Endodermal cell (in vitro differentiated cells): ENCODE results near the gene DNAJC4. TPM values are rescaled to one million over a fixed set of nuclear protein-coding genes. Genes with fewer than 3 reads are reported as not detected.

Experiments
- DNase-seq: peaks from one replicate; pipeline ENCODE4 v3.0.0-alpha.2; 2017
- H3K27ac ChIP-seq: 2 replicates; pipeline ENCODE4 v1.5.1; 2013; ENCODE audit warnings: mild to moderate bottlenecking, low read depth, low read length, moderate library complexity
- H3K27me3 ChIP-seq: 2 replicates; pipeline ENCODE4 v1.6.1; 2013; ENCODE audit warnings: mild to moderate bottlenecking, low read length, moderate library complexity; ENCODE audit not compliant: insufficient read depth, control insufficient read depth, poor library complexity, severe bottlenecking
- H3K36me3 ChIP-seq: 2 replicates; pipeline ENCODE4 v1.7.0; 2013; ENCODE audit warnings: mild to moderate bottlenecking, low read length, moderate library complexity; ENCODE audit not compliant: control insufficient read depth, insufficient read depth
- H3K4me1 ChIP-seq: one replicate; pipeline ENCODE4 v1.7.0; 2013; ENCODE audit warnings: low read length; ENCODE audit not compliant: control insufficient read depth, insufficient read depth
- H3K4me3 ChIP-seq: 2 replicates; pipeline ENCODE4 v1.5.1; 2013; ENCODE audit warnings: mild to moderate bottlenecking, low read length, moderate library complexity
- H3K9ac ChIP-seq: 2 replicates; pipeline ENCODE4 v1.6.1; 2013; ENCODE audit warnings: mild to moderate bottlenecking, low read length, moderate library complexity; ENCODE audit not compliant: poor library complexity, severe bottlenecking; ENCODE audit errors: extremely low read depth
- H3K9me3 ChIP-seq: 2 replicates; pipeline ENCODE4 v1.6.1; 2013; ENCODE audit warnings: mild to moderate bottlenecking, low read length, moderate library complexity; ENCODE audit not compliant: control insufficient read depth
- H3K27ac Mint-ChIP-seq: 2 replicates; pipeline ENCODE4 v1.8.0; 2020; ENCODE audit warnings: mixed read lengths
- H3K27me3 Mint-ChIP-seq: 2 replicates; pipeline ENCODE4 v1.8.0; 2021; ENCODE audit warnings: mild to moderate bottlenecking, mixed read lengths; ENCODE audit not compliant: insufficient read depth
- H3K36me3 Mint-ChIP-seq: 2 replicates; pipeline ENCODE4 v1.8.0; 2020; ENCODE audit warnings: low read depth, mixed read lengths
- H3K4me1 Mint-ChIP-seq: 2 replicates; pipeline ENCODE4 v1.8.0; 2020; ENCODE audit warnings: mixed read lengths
- H3K4me3 Mint-ChIP-seq: 2 replicates; pipeline ENCODE4 v1.8.0; 2020; ENCODE audit warnings: mild to moderate bottlenecking, moderate library complexity, mixed read lengths
- H3K9me3 Mint-ChIP-seq: 2 replicates; pipeline ENCODE4 v1.8.0; 2020; ENCODE audit warnings: mild to moderate bottlenecking, mixed read lengths
- WGBS, 2 experiments: methylation state at CpG; one replicate each; pipeline versions ENCODE4 v1.1.5 to v1.1.7; 2013; ENCODE audit warnings: missing lambda C conversion rate in 2 of 2, mixed read lengths in 1 of 2; ENCODE audit not compliant: insufficient coverage in 1 of 2, insufficient read length in 1 of 2; 5-methylcytosine and 5-hydroxymethylcytosine counted together
- total RNA-seq, 2 donors: library from RNA; stranded (reverse); fragmentation: NEBNext Ultra II Directional in 1 of 2; extraction: Animal tissue kit (Norgen Biotek cat#: 25700) in 1 of 2; gene quantifications; 2 replicates in 1 of 2; 3 replicates in 1 of 2; pipeline ENCODE4 v1.2.1, GENCODE V29; 2021
- TF ChIP-seq, protein P1 (sequence below): fragments of 200-600 bp; sonication (generic); conservative IDR thresholded peaks from 2 replicates; pipeline ENCODE4 v1.5.0; 2021; ENCODE audit warnings: antibody characterized with exemption, mild to moderate bottlenecking

The DNAJC4 gene
- total RNA-seq, 2 donors from 2014 or later: 20.3 to 22.9 TPM

DNA sequence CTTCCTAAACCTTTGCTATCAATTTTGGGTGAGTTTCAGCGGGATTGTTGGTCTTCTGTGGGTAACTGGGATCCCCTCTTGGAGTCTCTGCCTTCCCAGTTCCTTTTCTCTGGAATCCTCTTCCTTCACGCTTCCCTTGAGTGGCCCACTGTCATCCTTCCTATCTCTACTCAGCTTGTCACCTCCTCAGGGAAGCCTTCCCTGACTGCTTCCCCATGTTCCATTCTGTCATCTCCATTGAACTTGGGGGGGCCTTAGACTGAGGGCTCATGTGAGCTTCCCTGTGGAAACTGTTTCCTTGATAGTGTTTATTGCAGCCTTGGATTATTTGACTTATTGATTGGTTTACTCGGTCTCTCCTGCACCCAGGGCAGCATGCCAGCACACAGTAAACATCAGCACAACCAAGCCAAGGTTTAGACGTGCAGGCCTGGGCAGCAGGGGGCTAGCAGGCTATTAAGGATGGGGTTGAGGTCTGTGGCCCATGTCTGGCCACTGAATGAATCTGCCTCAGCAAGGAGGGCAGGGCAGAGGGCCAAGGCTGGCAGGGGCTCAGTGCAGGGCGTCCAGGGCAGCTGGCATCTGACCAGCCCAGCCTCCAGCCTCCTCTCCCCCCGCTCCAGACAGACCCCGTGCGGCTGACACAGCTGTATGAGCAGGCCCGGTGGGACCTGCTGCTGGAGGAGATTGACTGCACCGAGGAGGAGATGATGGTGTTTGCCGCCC, 11.6 kb upstream of the DNAJC4 start:
- Mint-ChIP-seq H3K27me3 (no peaks in the 10 kb centered on the region), H3K27ac (no peak overlapping the region), H3K4me1 (no peaks in the 10 kb centered on the region), H3K4me3 (no peak overlapping the region), H3K36me3 (peaks cover 24% of the 10 kb centered on the region), H3K9me3 (no peaks in the 10 kb centered on the region)
- Histone ChIP-seq H3K9ac (no peak overlapping the region), H3K4me3 (no peak overlapping the region), H3K27ac (no peak overlapping the region), H3K27me3 (no peaks in the 10 kb centered on the region), H3K9me3 (no peaks in the 10 kb centered on the region), H3K4me1 (no peaks in the 10 kb centered on the region), H3K36me3 (peaks cover 12% of the 10 kb centered on the region)
- DNase-seq: no peak
- WGBS, 2 experiments: 93 to 100% methylated on average over 1 to 11 of the region's 11 CpGs
- TF ChIP-seq, protein P1, sequence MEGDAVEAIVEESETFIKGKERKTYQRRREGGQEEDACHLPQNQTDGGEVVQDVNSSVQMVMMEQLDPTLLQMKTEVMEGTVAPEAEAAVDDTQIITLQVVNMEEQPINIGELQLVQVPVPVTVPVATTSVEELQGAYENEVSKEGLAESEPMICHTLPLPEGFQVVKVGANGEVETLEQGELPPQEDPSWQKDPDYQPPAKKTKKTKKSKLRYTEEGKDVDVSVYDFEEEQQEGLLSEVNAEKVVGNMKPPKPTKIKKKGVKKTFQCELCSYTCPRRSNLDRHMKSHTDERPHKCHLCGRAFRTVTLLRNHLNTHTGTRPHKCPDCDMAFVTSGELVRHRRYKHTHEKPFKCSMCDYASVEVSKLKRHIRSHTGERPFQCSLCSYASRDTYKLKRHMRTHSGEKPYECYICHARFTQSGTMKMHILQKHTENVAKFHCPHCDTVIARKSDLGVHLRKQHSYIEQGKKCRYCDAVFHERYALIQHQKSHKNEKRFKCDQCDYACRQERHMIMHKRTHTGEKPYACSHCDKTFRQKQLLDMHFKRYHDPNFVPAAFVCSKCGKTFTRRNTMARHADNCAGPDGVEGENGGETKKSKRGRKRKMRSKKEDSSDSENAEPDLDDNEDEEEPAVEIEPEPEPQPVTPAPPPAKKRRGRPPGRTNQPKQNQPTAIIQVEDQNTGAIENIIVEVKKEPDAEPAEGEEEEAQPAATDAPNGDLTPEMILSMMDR: no peak

DNA sequence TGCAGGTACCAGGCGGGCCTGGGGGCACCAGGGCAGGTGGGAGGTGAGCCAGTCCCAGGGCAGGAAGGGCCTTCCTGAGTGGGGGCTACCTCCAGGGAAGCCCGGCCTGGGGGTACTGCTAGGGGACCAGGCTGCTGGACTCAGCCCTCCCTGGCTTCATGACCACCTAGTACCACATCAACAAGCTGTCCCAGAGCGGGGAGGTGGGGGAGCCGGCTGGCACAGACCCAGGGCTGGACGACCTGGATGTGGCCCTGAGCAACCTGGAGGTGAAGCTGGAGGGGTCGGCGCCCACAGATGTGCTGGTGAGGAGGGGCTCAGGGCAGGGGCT, 11.0 kb upstream of the DNAJC4 start:
- peaks cover 12% of the 10 kb centered on the region for H3K36me3 ChIP-seq
- Mint-ChIP-seq H3K27me3 (no peaks in the 10 kb centered on the region), H3K4me3 (no peak overlapping the region), H3K4me1 (no peaks in the 10 kb centered on the region), H3K36me3 (peaks cover 21% of the 10 kb centered on the region), H3K27ac (no peak overlapping the region), H3K9me3 (no peaks in the 10 kb centered on the region)
- H3K27me3 ChIP-seq: no peaks in the 10 kb centered on the region
- H3K9ac ChIP-seq: no peak overlapping the region
- no peaks in the 10 kb centered on the region for H3K9me3 ChIP-seq
- TF ChIP-seq, protein P1: no peak
- WGBS, 2 experiments: 88 to 89% methylated on average over 3 to 7 of the region's 7 CpGs
- DNase-seq: no peak
- H3K4me1 ChIP-seq: no peaks in the 10 kb centered on the region
- no peak overlapping the region for H3K27ac ChIP-seq
- no peak overlapping the region for H3K4me3 ChIP-seq

DNA sequence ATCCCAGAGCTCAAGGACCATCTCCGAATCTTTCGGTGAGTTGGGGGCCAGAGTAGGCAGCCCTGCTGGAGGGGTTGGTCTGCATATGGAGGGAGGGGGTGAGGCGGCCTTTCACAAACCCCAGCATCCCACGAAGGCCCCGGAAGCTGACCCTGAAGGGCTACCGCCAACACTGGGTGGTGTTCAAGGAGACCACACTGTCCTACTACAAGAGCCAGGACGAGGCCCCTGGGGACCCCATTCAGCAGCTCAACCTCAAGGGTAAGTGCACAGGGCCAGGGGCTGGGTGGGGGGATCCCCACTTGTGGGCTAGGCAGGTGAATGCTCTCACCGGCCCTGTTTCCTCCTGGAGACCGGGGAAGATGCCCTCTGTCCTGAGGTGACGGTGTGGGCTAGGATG, 10.6 kb upstream of the DNAJC4 start:
- Histone ChIP-seq H3K4me3 (no peak overlapping the region), H3K27ac (no peak overlapping the region), H3K36me3 (peaks cover 10% of the 10 kb centered on the region), H3K9me3 (no peaks in the 10 kb centered on the region), H3K4me1 (no peaks in the 10 kb centered on the region), H3K9ac (no peak overlapping the region), H3K27me3 (no peaks in the 10 kb centered on the region)
- no peak overlapping the region for H3K4me3 Mint-ChIP-seq
- H3K4me1 Mint-ChIP-seq: no peaks in the 10 kb centered on the region
- no peaks in the 10 kb centered on the region for H3K27me3 Mint-ChIP-seq
- H3K27ac Mint-ChIP-seq: no peak overlapping the region
- TF ChIP-seq, protein P1: no peak
- no peak for DNase-seq
- H3K9me3 Mint-ChIP-seq: no peaks in the 10 kb centered on the region
- 96 to 100% methylated on average over 7 to 10 of the region's 10 CpGs for WGBS, 2 experiments
- H3K36me3 Mint-ChIP-seq: peaks cover 18% of the 10 kb centered on the region
